GM21367 (cell line): ENCODE data around the gene OLFML2B.

Experiments used
- ATAC-seq: cut with Tn5 transposase; IDR thresholded peaks from one replicate; pipeline ENCODE4 v1.9.1; 2021; ENCODE audit not compliant: unreplicated experiment

The OLFML2B gene

GRCh38 chr1:161981735-161982506 is 41.7 kb downstream of the OLFML2B start:
- no peak for ATAC-seq

DNA sequence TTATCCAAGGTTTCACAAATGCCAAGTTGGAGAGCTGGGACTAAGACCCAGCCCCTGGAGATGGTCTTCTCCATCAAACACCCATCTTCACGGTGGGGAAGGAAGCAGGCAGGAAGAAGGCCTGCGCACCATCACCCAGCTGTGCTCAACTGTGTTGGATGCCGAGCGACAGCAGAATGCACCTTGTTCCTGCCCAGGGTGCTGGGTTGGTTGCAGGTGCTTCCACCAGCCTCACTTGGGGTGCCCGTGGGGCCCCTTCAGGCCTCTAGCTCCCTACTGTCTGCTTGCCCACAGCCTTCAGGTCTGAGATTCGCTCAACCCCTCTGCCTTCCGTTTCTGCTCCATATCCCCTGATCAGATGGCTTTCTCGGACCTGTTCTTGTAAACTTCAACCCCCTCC is 42.5 kb downstream of the OLFML2B start:
- no peak for ATAC-seq

DNA sequence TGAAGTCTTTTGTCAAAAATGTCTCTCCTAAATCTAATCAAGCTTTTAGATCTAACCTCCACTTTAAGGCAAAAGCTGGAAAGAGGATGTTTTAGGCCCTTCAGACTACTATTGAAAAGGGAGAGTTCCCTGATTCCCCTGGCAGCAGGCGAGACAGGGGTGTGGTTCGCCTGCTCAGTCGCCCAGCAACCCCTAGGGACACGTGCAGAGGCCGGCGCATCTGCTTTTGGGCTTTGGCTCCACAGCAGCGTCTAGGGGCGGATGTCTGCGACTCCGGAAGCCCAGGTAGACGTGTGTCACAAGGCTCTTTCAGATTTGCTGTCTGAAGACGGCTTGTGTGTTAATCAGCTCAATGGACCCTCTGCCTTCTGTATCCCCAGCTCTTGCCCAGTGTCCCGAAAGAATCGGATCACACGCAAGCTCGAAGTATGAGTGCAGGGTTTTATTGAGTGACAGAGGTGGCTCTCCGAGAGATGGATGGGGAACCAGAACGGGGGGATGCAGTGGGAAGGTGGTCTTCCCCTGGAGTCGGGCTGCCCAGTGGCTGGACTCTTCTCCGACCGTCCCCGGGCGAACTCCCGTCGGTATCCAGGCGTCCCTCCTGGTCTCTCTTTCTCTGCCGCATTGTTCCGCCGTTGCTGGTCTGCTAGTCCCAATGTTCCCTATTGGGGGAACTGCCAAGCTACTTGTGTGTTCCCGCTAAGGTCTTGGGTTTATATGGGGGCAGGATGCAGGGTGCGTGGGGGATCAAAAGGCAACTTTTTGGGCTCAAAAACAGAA is 45.5 kb downstream of the OLFML2B start:
- ATAC-seq = no peak

DNA sequence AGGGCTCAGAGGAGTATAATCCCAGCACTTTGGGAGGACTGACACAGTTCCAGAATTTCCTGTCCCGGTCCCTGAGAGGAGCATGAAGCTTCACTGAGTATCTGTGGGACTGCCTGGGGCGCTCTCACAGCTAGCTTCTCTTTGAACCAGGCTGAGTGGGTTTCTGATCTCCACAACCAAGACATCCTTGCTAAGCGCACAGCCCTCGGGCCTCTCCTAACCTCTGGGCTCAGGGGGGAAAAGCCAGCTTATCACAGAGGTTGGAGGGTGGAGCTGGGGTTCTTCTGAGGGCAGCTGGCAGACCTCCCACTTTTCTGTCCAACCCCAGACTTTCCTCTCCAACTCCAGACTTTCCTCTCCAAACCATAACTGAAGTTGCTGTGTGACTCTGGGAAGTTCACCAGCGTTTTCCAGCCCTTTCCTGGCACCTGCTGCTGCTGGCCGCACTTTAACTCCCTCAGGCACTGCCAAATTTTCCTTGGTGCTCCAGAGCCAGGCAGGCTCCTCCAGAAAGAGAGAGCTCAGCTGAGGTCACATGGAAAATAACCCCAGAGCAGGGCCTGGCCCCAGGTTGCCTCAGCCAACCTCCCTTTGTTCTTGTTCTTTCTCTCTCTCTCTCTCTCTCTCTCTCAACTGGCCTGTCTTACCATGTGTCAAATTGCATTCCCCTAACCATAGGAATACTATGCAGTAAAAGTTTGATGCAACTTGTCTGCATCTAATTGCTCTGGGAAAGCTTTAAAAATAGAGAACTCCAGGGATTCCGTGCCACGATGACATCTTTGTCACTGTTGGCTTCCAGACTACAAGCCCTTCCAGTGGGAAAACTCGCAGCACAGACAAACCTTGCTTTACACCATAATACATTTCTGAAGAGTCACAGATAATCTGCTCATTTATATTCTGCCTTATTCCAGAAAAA is 49.5 kb downstream of the OLFML2B start:
- no peak for ATAC-seq

DNA sequence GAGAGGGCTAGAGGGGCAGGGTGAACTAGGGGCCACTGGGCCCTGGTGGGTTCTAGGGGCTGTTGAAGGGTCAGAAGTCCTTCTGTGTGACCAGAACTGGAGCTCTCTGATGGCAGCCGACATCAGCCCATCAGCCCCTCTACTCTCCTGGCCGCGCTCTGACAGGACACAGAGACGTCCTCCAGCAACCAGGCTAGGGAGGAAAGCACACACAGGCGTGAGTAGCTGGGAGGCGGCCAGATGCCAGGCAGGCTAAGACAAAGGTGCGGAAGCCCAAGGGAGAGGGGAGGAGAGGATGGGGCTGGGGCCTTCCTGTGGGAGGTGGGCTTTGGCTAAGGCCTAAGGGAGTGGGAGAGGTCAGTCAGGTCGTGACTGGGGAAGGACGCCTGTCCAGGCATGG is 50.8 kb downstream of the OLFML2B start:
- no peak for ATAC-seq

DNA sequence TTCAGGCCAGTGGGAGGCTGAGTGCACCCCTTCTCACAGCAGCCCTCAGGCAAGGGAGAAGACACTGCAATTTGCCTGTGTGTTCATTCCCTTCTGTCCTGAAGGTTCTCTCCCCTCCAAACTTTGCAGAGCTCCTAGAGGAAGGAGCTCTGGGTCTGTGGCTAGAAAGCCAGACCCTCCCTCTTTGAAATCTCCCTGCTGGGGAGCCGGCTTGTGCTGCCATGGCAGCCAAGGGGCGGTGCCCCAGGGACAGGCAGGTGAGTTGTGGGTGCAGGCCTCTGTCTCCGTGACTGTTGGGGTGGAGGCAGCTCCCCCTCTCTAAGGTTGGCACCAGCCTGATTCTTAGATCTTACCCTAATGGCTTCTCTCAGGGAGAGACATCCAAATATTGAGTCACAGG is 53.0 kb downstream of the OLFML2B start:
- ATAC-seq = no peak

DNA sequence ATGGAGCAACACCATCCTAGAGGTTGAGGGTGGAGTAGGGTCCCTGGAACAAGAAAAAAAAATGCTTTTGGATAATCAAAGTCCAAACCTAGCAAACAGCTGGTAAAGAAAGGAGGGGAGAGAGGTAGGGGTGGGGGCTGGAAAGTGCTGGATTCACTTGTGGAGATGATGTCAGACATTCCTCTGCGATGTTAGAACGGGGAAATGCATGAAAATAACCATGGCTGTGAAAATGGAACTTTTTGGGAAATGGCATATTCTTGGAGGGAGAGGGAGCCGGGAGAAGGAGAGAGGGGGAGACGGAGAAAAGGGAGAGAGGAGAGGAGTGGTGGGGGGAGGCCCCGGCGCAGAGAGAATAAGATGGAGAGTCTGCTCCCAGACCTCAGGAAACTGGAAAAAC is 53.6 kb downstream of the OLFML2B start:
- no peak for ATAC-seq

DNA sequence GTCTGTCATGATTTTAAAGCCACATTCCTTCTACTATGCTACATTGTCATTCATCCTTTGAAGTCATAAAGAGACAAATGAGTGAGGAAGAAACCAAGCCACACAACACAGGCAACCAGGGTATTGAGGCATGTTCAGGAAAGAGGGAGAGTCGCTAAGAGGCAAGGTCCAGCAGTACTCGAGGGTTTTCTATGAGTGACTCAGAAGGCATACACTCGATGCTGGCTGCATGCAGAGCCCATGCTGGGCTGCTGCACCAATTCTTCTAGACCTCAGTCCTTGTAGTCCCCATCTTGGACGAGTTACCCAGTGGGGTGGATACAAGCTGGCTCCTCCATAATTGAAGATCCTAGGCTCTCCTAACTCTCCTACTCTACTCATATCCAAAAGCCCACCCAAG is 57.6 kb downstream of the OLFML2B start:
- no peak for ATAC-seq

- peak; percentile 88 for ATAC-seq
Measured at GRCh38 chr1:161962091-161962887, 61.4 kb downstream of the OLFML2B start.

- no peak for ATAC-seq
Measured at GRCh38 chr1:161958425-161958824, 65.2 kb downstream of the OLFML2B start.

GRCh38 chr1:161956930-161957329 is 66.7 kb downstream of the OLFML2B start:
- no peak for ATAC-seq

DNA sequence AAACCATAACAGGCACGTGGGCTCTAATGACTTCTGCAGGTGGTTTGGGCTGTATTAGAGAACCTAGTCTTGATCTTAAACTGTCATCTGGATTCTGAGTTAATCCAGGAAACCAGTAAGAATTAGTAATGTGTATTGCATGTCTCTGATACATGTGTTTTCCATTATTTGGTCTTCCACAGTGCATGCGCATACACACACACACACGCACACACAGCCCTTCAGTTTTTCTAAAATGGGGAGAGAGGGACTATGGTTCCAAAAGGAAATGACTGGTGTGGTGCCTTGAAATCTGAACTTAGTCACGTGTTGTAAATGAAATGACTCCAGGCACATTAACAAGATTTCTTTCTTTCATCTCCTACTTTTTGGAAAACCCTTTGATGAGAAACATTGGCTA is 67.6 kb downstream of the OLFML2B start:
- no peak for ATAC-seq

GRCh38 chr1:161955606-161956005 is 68.1 kb downstream of the OLFML2B start:
- ATAC-seq = no peak

- no peak for ATAC-seq
Measured at GRCh38 chr1:161954466-161954865, 69.2 kb downstream of the OLFML2B start.

GRCh38 chr1:161954050-161954449 is 69.6 kb downstream of the OLFML2B start:
- ATAC-seq = no peak

- no peak for ATAC-seq
Measured at GRCh38 chr1:161953256-161953920, 70.3 kb downstream of the OLFML2B start.

GRCh38 chr1:161952607-161953172 is 71.0 kb downstream of the OLFML2B start:
- ATAC-seq = no peak

- ATAC-seq = no peak
Measured at GRCh38 chr1:161951646-161952045, 72.0 kb downstream of the OLFML2B start.

GRCh38 chr1:161950377-161950776 is 73.3 kb downstream of the OLFML2B start:
- ATAC-seq = no peak

- ATAC-seq = no peak
Measured at GRCh38 chr1:161949548-161949947, 74.1 kb downstream of the OLFML2B start.
